Subcutaneous abdominal adipose tissue (tissue), 5 donors: Measurements from ENCODE around the gene USP12.
"Not testable (repeated sequence)": the region's sequence is repeated elsewhere in the genome, so short reads cannot be mapped to it uniquely, and the experiment has no call there.

Experiments
- H3K27ac ChIP-seq: one replicate; pipeline ENCODE4 v1.7.0; 2013; ENCODE audit warnings: low read depth, mild to moderate bottlenecking, inconsistent platforms, low read length, moderate library complexity
- H3K27me3 ChIP-seq, 5 donors: one replicate each; pipeline ENCODE4 v1.7.0; 2013; ENCODE audit warnings: low read length in 5 of 5, inconsistent platforms in 1 of 5; ENCODE audit not compliant: control insufficient read depth in 5 of 5, insufficient read depth in 4 of 5
- H3K36me3 ChIP-seq, 5 donors: one replicate each; pipeline ENCODE4 v1.7.0; 2013; ENCODE audit warnings: low read length in 5 of 5; ENCODE audit not compliant: control insufficient read depth in 5 of 5, insufficient read depth in 5 of 5
- H3K4me1 ChIP-seq, 5 donors: one replicate each; pipeline ENCODE4 v1.7.0; 2013; ENCODE audit warnings: low read length in 5 of 5, mild to moderate bottlenecking in 3 of 5, moderate library complexity in 1 of 5; ENCODE audit not compliant: control insufficient read depth in 5 of 5, insufficient read depth in 5 of 5
- H3K4me3 ChIP-seq, 5 donors: one replicate each; pipeline ENCODE4 v1.7.0; 2013; ENCODE audit warnings: low read length in 5 of 5, low read depth in 1 of 5
- H3K9ac ChIP-seq, 5 donors: one replicate each; pipeline ENCODE4 v1.7.0; 2013; ENCODE audit warnings: low read length in 5 of 5, mild to moderate bottlenecking in 4 of 5, moderate library complexity in 3 of 5
- H3K9me3 ChIP-seq, 5 donors: one replicate each; pipeline ENCODE4 v1.7.0; 2013; ENCODE audit warnings: low read length in 5 of 5; ENCODE audit not compliant: control insufficient read depth in 5 of 5
- donor health status: healthy.
- donor health status: healthy.
- donor health status: healthy.
- donor health status: healthy.
- donor health status: healthy.

Gene USP12

GRCh38 chr13:27201661-27202060 is 30.1 kb upstream of the USP12 start:
- H3K36me3 ChIP-seq, result no peaks in the 10 kb centered on the region
- H3K4me1 ChIP-seq, result no peaks in the 10 kb centered on the region
- H3K27ac ChIP-seq, result no peak overlapping the region
- no peak overlapping the region for H3K4me3 ChIP-seq
- no peaks in the 10 kb centered on the region for H3K27me3 ChIP-seq
- H3K9ac ChIP-seq, result no peak overlapping the region
- H3K9me3 ChIP-seq, result peaks cover 0 to 4% (median 2%) of the 10 kb centered on the region in 5 donors

DNA sequence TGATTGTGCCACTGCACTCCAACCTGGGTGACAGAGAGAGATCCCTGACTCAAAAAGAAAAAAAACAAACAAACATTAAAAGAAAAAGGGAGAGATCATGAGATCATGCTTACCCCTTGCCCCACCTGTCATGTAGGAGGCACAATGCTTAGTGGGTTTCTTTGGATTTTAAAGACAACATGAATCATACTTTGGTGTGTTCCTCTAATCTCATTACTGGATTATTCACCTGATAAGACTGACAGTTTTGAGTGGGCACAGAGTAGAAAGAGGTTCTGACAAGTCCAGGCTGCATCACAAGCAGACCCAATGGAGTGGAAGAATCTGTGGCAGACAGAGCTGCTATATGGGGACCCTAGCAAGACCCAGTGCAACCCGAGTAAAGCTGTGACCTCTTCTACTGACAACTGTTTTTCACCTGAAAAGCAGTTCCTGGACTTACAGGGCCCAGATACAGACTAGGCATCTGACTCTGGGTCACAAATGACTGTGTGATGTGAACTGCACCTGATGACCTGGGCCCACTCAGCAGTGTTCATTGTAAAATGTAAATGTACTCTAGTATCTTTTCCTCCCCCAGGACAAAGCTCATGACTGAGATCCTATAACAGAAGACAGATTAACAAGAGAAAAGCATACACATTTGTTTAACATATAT is 28.9 kb upstream of the USP12 start:
- Histone ChIP-seq H3K4me3 (no peak overlapping the region), H3K36me3 (no peaks in the 10 kb centered on the region), H3K9ac (no peak overlapping the region), H3K9me3 (peaks cover 0 to 4% (median 2%) of the 10 kb centered on the region in 5 donors), H3K27ac (no peak overlapping the region), H3K4me1 (peaks cover 0 to 2% (median 0%) of the 10 kb centered on the region in 5 donors), H3K27me3 (peaks cover 0 to 1% (median 0%) of the 10 kb centered on the region in 5 donors)

- Histone ChIP-seq H3K9ac (no peak overlapping the region), H3K36me3 (no peaks in the 10 kb centered on the region), H3K4me3 (no peak overlapping the region), H3K9me3 (peaks cover 0 to 4% (median 2%) of the 10 kb centered on the region in 5 donors), H3K27me3 (peaks cover 0 to 9% (median 4%) of the 10 kb centered on the region in 5 donors), H3K27ac (no peak overlapping the region), H3K4me1 (peaks cover 0 to 5% (median 0%) of the 10 kb centered on the region in 5 donors)
Measured at GRCh38 chr13:27199696-27200095, 28.1 kb upstream of the USP12 start.

- Histone ChIP-seq H3K4me1 (peaks cover 0 to 5% (median 0%) of the 10 kb centered on the region in 5 donors), H3K27ac (no peak overlapping the region), H3K27me3 (peaks cover 0 to 9% (median 4%) of the 10 kb centered on the region in 5 donors), H3K9ac (no peak overlapping the region), H3K9me3 (peaks cover 0 to 4% (median 2%) of the 10 kb centered on the region in 5 donors), H3K36me3 (no peaks in the 10 kb centered on the region), H3K4me3 (no peak overlapping the region)
Measured at GRCh38 chr13:27199211-27199610, 27.6 kb upstream of the USP12 start.

DNA sequence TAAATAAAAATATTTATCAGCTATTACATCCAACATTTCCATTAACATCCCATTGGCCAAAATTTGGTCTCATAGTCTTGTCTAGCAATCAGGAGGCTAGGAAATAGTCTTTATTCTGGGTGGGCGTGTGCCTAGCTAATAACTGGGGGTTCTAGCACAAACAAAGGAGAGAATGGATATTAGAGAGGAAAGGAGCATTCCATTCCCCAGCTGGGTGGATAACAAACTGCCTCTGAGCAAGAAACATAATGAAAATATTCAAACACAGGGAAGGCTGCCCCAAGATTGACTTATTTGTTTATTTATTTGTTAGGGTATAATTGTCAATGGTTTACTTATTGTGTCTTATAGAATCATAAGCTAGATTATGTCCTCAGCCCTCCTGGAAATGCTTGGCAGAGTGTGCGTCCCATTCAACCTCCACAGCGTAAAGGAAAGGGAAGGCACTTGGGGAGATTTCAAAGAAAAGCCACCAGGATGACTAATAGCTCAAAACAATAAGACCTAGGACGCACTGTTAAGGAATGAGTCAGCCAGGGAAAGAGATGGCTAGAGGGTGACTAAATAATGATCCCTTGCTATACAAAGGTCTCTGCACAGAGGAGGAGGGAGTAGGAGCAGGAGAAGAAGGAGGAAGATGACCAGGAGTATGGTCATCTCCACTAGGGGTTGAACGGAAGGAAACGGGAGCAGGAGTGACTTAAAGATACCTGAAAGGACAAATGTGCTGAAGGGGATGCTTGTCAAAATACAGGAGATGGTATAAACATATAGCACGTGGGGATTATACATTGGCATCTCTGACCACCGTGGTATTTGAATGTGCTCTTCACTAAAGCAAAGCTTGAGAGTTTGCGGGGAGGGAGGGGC is 23.5 kb upstream of the USP12 start:
- H3K9me3 ChIP-seq, result peaks cover 0 to 4% (median 2%) of the 10 kb centered on the region in 5 donors
- H3K4me1 ChIP-seq, result peaks cover 0 to 5% (median 0%) of the 10 kb centered on the region in 5 donors
- no peak overlapping the region for H3K4me3 ChIP-seq
- H3K27ac ChIP-seq, result no peak overlapping the region
- peaks cover 0 to 9% (median 4%) of the 10 kb centered on the region in 5 donors for H3K27me3 ChIP-seq
- H3K36me3 ChIP-seq, result no peaks in the 10 kb centered on the region
- no peak overlapping the region for H3K9ac ChIP-seq

GRCh38 chr13:27194209-27194608 is 22.6 kb upstream of the USP12 start:
- Histone ChIP-seq H3K36me3 (no peaks in the 10 kb centered on the region), H3K9ac (no peak overlapping the region), H3K4me1 (peaks cover 0 to 5% (median 0%) of the 10 kb centered on the region in 5 donors)

GRCh38 chr13:27193496-27193895 is 21.9 kb upstream of the USP12 start:
- Histone ChIP-seq H3K9ac (no peak overlapping the region), H3K36me3 (no peaks in the 10 kb centered on the region), H3K4me3 (no peak overlapping the region), H3K27me3 (peaks cover 0 to 9% (median 4%) of the 10 kb centered on the region in 5 donors), H3K27ac (no peak overlapping the region), H3K9me3 (peaks cover 0 to 4% (median 2%) of the 10 kb centered on the region in 5 donors), H3K4me1 (peaks cover 0 to 5% (median 0%) of the 10 kb centered on the region in 5 donors)

More at GRCh38 chr13:27194209-27194608, 22.6 kb upstream of the USP12 start:
- H3K27ac ChIP-seq, result no peak overlapping the region
- peaks cover 0 to 9% (median 4%) of the 10 kb centered on the region in 5 donors for H3K27me3 ChIP-seq
- no peak overlapping the region for H3K4me3 ChIP-seq
- peaks cover 0 to 4% (median 2%) of the 10 kb centered on the region in 5 donors for H3K9me3 ChIP-seq

- no peak overlapping the region for H3K9ac ChIP-seq
- no peaks in the 10 kb centered on the region for H3K36me3 ChIP-seq
- no peak overlapping the region for H3K4me3 ChIP-seq
- no peak overlapping the region for H3K27ac ChIP-seq
- H3K4me1 ChIP-seq, result peaks cover 0 to 5% (median 0%) of the 10 kb centered on the region in 5 donors
- peaks cover 0 to 9% (median 4%) of the 10 kb centered on the region in 5 donors for H3K27me3 ChIP-seq
- H3K9me3 ChIP-seq, result peaks cover 0 to 4% (median 2%) of the 10 kb centered on the region in 5 donors
Measured at GRCh38 chr13:27192973-27193372, 21.4 kb upstream of the USP12 start.

DNA sequence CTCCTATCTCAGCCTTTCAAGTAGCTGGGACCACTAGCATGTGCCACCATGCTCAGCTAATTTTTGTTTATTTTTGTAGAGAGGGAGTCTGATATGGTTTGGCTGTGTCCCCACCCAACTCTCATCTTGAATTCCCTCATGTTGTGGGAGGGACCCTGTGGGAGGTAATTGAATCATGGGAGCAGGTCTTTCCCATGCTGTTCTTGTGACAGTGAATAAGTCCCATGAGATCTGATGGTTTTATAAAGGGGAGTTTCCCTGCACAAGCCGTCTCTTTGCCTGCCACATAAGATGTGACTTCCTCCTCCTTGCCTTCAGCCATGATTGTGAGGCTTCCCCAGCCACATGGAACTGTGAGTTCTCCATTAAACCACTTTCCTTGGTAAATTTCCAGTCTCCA is 20.8 kb upstream of the USP12 start:
- H3K36me3 ChIP-seq, H3K27me3 ChIP-seq, H3K4me1 ChIP-seq, H3K9me3 ChIP-seq, H3K27ac ChIP-seq, H3K9ac ChIP-seq, H3K4me3 ChIP-seq: not testable (repeated sequence)

DNA sequence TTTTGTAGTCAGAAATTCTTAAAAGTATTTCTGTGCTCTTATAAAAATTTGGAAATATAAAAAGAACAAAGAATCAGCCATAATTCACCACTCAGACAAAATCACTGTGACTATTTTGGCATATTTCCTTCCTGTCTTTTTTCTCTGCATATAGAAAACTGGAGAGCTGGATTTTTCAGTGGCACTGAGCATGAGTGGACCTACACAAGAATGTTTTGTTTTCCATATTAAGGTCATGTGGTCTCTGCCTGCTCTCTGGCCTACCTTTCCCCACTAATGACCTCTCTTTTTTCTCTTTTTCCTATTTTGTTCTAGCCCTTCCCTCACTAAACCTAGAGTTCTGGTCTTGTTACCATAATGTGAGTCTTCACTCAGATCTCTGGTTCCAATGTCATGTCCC is 17.6 kb upstream of the USP12 start:
- Histone ChIP-seq H3K9ac (no peak overlapping the region), H3K9me3 (no peaks in the 10 kb centered on the region), H3K4me3 (no peak overlapping the region), H3K4me1 (no peaks in the 10 kb centered on the region), H3K36me3 (no peaks in the 10 kb centered on the region), H3K27ac (no peak overlapping the region), H3K27me3 (no peaks in the 10 kb centered on the region)
